Prostate gland (tissue), 2 donors: ENCODE measurements around the gene RTF1.

ENCODE experiments used
- CTCF ChIP-seq, 4 experiments: fragments of 200-600 bp in 2 of 4; fragments of 450-650 bp in 2 of 4; sonication (generic) in 2 of 4; IDR thresholded peaks; 1 replicate in 3 of 4; 2 replicates in 1 of 4; pipeline ENCODE4 v1.5.1; 2016 to 2019; ENCODE audit warnings: antibody characterized with exemption in 4 of 4, mild to moderate bottlenecking in 2 of 4, moderate library complexity in 2 of 4
- POLR2A ChIP-seq: fragments of 450-650 bp; IDR thresholded peaks from one replicate; pipeline ENCODE4 v1.6.1; 2016; ENCODE audit warnings: antibody characterized with exemption, mild to moderate bottlenecking
- POLR2AphosphoS5 ChIP-seq: sonication (generic); formaldehyde crosslinking; IDR thresholded peaks from one replicate; pipeline ENCODE4 v1.6.1; 2017; ENCODE audit warnings: antibody characterized with exemption

GRCh38 chr15:41417418-41418195 lies 712 bp downstream of the RTF1 start:
- TF ChIP-seq CTCF (IDR thresholded peaks at IDR 0.05) (no peak), POLR2A (no peak), POLR2AphosphoS5 (no peak)
